Measurements from ENCODE around the gene STX11.

GRCh38 chr6:144153260-144153659 is 2.9 kb downstream of the STX11 start:
- TF ChIP-seq GATA2 (IDR thresholded peaks at IDR 0.05; ENCODE audit: low read depth, low read length) (no peak), GATA3 (IDR thresholded peaks at IDR 0.05; ENCODE audit: low read depth, low read length) (no peak)
